A172 (cell line): ENCODE data around the gene MAP1LC3B. TPM values are rescaled to one million over a fixed set of nuclear protein-coding genes. Genes with fewer than 3 reads are reported as not detected.
"Not testable (repeated sequence)": the region's sequence is repeated elsewhere in the genome, so short reads cannot be mapped to it uniquely, and the experiment has no call there.

Source experiments
- DNase-seq: peaks from one replicate; pipeline ENCODE4 v3.0.0-alpha.2; 2015; ENCODE audit warnings: low spot score
- total RNA-seq: library from RNA; depleted of rRNA; stranded (reverse); fragments of >200 nt; shearing (Covaris generic); gene quantifications from 2 replicates; pipeline ENCODE4 v1.2.3, GENCODE V29; 2014

The MAP1LC3B gene
- total RNA-seq, 1 experiment from 2014 or later: 35.9 TPM

DNA sequence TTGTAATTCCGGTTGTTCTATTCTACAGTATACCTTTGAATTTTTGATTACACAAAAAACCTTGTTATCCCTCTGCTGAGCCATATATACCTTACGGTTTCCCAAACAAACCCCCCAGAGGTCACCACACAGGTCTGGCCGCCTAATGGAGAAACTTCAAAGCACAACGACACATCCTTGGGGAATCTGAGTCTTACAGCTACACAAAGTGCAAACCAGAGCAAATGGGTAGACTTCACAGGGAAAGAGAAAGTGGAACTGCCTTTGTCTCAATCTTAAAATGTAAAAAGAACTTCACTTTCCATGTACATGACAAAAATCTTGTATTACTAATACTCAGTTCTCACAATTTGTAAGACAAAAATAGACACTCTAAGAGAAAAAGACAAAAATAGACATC, 11.3 kb upstream of the MAP1LC3B start:
- no peak for DNase-seq

GRCh38 chr16:87382023-87382785, 9.9 kb upstream of the MAP1LC3B start:
- no peak for DNase-seq

DNA sequence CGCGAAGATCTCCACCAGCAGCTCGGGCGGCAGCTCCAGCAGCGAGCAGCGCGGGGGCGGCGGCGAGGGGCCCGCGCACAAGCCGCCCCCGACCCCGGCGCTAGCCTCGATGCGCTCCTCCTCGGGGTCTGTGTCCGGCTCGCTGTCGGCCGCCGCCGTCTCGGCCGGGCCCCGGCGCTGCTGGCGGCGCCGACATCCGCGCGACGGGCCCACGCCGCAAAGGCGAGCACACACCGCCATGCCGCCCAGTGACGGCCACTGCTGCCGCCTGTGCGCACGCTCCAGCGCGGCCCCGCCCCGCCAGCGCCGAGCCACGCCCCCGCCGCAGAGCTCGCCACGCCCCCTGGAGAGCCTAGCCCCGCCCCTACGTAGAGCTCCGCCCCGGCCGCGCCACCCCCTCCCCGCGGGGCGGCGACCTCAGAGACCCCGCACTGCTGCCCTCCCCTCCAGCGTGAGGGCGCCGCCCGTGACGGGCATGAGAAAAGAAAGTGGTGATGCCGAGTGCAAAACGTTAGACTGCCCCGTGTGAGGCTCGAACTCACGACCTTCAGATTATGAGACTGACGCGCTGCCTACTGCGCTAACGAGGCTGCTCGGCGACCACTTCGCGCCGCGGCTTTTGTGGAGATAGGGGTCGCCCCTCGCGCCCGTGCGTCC, 8.5 kb upstream of the MAP1LC3B start, which contains the start of gene FBXO31:
FBXO31 (minus strand) TSS at position 272 of the 657 bp plus-strand sequence; CDS start at position 240, 32 bp downstream.
- peak; percentile 90 for DNase-seq

DNA sequence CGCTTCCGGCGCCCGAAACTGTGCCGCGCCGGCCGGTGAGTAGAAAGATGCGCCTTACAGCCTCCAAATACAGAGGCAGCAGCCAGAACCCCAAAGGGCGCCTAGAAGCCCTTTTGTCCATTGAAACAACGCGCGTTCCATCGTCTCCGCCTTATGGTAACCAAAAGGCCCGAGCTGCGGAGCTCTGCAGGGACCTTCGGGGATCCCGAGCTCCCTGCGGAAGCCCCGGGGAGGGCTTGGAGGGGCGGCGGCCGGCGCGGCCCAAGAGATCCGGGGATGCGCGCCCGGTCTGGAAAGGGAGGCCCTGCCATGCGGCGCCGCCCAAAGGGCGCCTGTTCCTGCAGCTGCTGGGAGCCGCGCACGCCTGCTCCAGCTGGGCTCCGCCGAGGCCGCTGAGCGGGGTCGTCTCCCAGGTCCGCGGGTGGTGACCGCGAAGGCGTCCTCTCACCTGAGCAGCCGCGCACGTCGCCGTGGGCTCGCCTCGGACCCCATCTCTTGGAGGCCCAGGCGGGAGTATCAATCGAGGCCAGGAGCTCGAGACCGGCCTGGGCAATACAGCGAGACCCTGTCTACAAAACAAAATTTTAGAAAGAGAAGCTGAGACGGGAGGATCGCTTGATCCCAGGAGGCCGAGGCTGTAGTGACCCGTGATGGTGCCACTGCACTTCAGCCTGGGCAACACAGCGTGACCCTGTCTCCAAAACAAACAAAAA, 7.8 kb upstream of the MAP1LC3B start:
- no peak for DNase-seq

- DNase-seq: not testable (repeated sequence)
Observed at GRCh38 chr16:87384875-87385167, 7.3 kb upstream of the MAP1LC3B start.

DNA sequence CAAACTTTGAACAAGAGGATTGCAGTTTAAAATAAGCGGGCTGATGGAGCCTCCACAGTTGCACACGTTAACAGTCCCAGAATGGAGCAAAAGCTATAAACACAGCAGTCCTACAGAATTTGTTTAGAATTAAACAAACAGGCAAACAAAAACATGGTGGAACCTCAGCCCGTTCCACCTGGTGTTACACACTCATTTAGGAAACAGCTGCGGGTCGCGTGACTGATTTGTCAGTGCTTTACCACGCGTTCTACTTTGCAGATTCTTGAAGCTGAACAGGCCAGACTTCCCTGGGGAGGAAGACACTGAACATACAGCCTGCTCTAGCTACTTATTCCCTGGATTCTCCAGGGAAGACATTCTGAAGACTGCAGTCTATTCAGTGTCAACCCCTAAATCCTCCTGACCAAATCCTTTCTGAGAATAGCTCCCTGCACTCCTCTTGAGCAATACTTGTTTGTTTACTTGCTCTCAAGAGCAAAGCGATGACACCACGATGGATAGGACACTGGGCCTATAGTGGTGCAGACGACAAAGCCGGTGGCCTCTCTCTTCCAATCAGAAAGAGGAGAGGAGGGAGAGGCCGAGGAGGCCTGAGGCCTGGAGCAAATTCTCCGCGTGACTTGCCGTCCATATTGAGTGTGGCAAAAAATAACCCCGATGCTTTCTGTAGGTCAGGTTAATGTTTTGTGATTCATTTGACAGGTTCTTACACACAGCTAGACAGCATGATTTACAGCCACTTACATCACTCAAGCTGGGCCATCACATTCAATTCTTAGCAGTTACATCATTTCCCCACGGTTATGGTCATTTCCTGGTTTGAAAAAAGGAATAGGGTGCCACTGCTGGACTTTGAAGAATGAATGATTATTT, 4.0 kb upstream of the MAP1LC3B start:
- DNase-seq: peak; percentile 99

DNA sequence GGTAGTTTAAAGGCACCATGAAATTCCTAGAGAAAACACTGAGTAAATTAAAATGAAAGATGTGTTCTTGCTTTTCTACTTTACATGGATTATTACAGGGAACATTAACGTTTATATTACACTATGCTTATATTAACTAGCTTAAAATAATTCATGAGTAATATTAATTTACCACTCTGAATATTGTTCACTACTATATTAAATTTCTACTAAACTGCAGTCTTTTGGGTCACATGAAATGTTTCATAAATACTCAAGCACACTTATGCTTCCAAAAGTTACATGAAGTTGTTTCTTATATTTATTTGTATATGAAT, 3.4 kb upstream of the MAP1LC3B start:
- DNase-seq: no peak

GRCh38 chr16:87389245-87389644, 2.9 kb upstream of the MAP1LC3B start:
- DNase-seq: no peak

- not testable (repeated sequence) for DNase-seq
Observed at GRCh38 chr16:87389914-87390313, 2.2 kb upstream of the MAP1LC3B start.

DNA sequence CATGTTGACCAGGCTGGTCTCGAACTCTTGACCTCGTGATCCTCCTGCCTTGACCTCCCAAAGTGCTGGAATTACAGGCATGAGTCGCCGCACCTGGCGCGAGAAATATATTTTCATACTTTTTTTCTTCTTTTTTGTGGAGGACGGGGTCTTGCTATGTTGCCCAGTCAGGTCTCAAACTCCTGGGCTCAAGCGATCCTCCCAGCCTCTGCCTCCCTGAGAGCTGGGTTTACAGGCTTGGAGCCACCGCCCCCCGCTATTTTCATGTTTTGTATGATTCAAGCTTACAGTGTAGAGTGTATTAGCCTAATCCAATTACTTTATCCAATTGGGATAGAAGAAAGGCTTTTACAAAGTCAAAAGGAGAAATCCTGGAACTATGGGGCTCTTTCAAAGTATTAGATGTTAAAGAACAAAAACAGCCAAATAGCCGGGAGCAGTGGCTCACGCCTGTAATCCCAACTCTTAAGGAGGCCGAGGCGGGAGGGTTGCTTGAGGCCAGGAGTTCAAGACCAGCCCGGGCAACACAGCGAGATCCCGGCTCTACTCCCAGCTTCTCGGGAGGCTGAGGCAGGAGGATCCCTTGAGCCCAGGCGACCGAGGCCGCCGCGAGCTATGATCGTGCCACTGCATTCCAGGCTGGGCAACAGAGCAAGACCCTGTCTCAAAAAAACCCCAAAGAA, 1.4 kb upstream of the MAP1LC3B start:
- no peak for DNase-seq

- DNase-seq: no peak
Observed at GRCh38 chr16:87391324-87391949, 699 bp upstream of the MAP1LC3B start.

- DNase-seq: peak; percentile 32
Observed at GRCh38 chr16:87392821-87393679, 914 bp downstream of the MAP1LC3B start.

DNA sequence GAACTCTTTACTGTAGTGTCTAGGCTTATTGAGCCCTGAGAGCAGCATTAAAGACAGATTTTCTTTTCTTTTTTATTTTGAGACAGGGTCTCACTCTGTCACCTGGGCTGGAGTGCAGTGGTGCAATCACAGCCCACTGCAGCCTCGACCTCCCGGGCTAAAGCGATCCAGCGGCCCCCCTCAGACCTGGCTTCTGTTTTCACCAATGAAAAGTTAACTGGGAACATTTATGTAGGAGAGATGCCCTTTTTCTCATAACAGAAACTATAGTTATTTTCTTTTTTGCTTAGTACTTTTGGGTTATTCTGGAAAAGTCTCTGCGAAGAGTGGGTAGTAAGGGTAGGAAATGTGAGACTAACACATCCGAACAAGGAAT, 1.5 kb downstream of the MAP1LC3B start:
- no peak for DNase-seq

DNA sequence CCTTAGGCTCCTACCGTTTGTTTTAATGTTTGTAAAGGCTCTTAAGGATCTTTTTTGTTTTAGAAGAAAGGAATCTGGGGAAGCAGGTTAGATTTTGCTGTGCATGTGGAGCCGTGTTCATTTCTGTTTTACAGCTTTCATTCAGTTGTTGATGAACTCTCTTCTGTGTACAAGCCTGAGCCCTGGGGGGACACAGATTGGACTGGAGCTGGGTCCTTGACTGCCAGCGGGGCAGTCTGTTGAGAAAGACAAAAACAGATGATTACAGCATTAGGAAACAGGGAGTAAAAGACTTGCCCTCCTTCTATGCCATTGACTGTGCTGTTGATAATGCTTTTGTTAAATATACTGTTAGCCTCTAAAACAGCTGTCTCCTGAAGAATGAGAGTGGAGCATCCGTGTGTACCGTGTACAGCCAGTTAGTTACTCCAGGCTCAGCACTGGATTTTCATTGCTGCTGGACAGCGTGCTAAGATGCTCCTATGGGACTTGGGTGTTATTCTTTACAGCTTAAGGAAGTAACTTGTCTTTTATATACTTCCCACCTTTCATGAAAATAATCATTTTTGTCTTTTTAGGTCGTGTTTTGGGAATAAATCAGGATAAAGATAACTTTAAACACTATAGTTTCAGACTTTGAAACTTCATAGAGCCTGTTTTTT, 3.2 kb downstream of the MAP1LC3B start:
- no peak for DNase-seq

GRCh38 chr16:87404764-87405625, 12.9 kb downstream of the MAP1LC3B start:
- no peak for DNase-seq

- no peak for DNase-seq
Observed at GRCh38 chr16:87406495-87407088, 14.5 kb downstream of the MAP1LC3B start.

DNA sequence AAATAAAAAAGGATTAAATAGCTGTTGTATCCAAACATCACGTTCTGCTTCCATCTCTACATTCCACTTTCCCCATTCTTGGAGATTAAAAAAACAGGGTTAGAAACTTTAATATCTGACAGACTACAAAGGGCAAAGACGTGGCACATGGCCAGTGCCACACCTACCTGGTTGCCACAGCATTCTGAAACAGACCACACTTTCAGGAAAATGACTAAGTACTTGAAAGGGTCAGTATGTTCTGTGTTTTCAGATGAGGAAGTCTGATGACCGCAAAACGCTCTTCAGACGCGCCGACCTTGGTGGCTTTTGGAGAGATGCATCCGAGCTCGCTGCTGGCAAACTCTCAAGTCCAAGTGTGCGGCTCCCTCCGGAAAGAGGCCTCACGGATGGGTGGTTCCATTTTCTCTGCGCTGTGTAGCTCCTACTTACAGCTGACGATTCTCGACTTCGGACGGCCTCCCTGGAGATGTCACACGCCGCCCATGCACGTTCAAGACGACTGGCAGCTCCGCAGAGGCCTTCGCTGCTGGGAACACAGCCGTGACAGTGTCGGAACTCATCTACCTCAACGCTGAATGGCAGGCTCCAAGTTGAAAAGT, 15.5 kb downstream of the MAP1LC3B start:
- DNase-seq: peak; percentile 96

DNA sequence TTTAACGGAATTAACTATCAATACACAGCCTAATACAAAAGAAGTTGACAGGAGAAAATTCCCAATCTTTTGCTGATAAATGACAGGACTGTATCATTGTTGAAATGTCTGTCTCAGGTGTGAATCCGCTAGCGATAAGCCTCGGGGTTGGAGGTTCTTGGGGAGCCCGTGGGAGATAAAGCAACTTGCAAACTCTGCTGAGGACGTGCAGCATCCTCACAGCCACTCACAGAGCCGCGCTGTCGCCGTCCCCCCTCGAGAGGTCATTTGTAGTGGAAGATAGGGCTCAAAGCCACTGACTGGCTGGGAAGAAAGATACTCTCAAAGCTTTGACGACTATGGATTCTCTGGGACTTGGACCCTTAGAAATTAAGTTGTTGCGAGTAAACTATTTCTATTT, 17.0 kb downstream of the MAP1LC3B start:
- DNase-seq: no peak
